Measurements from ENCODE around the gene SIM2.

Gene SIM2

GRCh38 chr21:36743008-36743407 lies 44.1 kb downstream of the SIM2 start:
- Histone ChIP-seq H3K27me3 (ENCODE audit: insufficient read depth, poor library complexity, severe bottlenecking) (peaks cover 23% of the 10 kb centered on the region), H3K4me3 (replicated peaks; ENCODE audit: insufficient read depth, low read length) (no peak overlapping the region), H3K27ac (replicated peaks) (no peak overlapping the region)
- no peak for DNase-seq (ENCODE audit: low read depth in 1 of 2, low spot score in 1 of 2)
- TF ChIP-seq GABPA (IDR thresholded peaks at IDR 0.05; ENCODE audit: low read depth) (no peak), CTCF (IDR thresholded peaks at IDR 0.05; ENCODE audit: insufficient read depth, low read length) (no peak), POLR2AphosphoS5 (IDR thresholded peaks at IDR 0.05; ENCODE audit: low read depth) (no peak), SPI1 (IDR thresholded peaks at IDR 0.05; ENCODE audit: borderline replicate concordance, low read depth) (no peak)
- TF ChIP-seq, protein P1, sequence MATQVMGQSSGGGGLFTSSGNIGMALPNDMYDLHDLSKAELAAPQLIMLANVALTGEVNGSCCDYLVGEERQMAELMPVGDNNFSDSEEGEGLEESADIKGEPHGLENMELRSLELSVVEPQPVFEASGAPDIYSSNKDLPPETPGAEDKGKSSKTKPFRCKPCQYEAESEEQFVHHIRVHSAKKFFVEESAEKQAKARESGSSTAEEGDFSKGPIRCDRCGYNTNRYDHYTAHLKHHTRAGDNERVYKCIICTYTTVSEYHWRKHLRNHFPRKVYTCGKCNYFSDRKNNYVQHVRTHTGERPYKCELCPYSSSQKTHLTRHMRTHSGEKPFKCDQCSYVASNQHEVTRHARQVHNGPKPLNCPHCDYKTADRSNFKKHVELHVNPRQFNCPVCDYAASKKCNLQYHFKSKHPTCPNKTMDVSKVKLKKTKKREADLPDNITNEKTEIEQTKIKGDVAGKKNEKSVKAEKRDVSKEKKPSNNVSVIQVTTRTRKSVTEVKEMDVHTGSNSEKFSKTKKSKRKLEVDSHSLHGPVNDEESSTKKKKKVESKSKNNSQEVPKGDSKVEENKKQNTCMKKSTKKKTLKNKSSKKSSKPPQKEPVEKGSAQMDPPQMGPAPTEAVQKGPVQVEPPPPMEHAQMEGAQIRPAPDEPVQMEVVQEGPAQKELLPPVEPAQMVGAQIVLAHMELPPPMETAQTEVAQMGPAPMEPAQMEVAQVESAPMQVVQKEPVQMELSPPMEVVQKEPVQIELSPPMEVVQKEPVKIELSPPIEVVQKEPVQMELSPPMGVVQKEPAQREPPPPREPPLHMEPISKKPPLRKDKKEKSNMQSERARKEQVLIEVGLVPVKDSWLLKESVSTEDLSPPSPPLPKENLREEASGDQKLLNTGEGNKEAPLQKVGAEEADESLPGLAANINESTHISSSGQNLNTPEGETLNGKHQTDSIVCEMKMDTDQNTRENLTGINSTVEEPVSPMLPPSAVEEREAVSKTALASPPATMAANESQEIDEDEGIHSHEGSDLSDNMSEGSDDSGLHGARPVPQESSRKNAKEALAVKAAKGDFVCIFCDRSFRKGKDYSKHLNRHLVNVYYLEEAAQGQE (IDR thresholded peaks at IDR 0.05; ENCODE audit: insufficient replicate concordance, low read depth) = no peak

- no peak overlapping the region for H3K4me3 ChIP-seq (replicated peaks; ENCODE audit: insufficient read depth, low read length)
- H3K27me3 ChIP-seq (ENCODE audit: insufficient read depth, poor library complexity, severe bottlenecking) = peaks cover 27% of the 10 kb centered on the region
- no peak for TF ChIP-seq POLR2AphosphoS5 (IDR thresholded peaks at IDR 0.05; ENCODE audit: low read depth)
- no peak for TF ChIP-seq SPI1 (IDR thresholded peaks at IDR 0.05; ENCODE audit: borderline replicate concordance, low read depth)
- TF ChIP-seq, protein P1 (IDR thresholded peaks at IDR 0.05; ENCODE audit: insufficient replicate concordance, low read depth) = no peak
- no peak for TF ChIP-seq GABPA (IDR thresholded peaks at IDR 0.05; ENCODE audit: low read depth)
- TF ChIP-seq CTCF (IDR thresholded peaks at IDR 0.05; ENCODE audit: insufficient read depth, low read length) = no peak
- no peak overlapping the region for H3K27ac ChIP-seq (replicated peaks)
- DNase-seq (ENCODE audit: low read depth in 1 of 2, low spot score in 1 of 2) = no peak
These were observed 44.5 kb downstream of the SIM2 start for GRCh38 chr21:36743446-36743845.

DNA sequence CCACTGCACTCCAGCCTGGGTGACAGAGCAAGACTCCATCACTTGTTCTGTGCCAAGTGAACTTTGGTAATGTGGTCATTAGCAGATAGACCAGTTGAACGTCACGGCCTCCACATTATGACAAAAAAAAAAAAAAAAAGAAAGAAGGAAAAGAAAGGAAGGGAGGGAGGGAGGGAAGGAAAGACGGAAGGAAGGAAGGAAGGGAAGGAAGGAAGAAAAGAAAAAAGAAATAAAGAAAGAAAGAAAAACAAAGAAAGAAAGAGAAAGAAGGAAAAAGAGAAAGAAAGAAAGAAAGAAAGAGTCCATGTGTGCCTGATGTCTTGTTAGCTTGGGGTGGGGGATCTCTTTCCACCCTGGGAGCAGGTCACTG lies 45.3 kb downstream of the SIM2 start:
- DNase-seq (ENCODE audit: low read depth in 1 of 2, low spot score in 1 of 2) = no peak
- H3K4me3 ChIP-seq (replicated peaks; ENCODE audit: insufficient read depth, low read length) = no peak overlapping the region
- TF ChIP-seq GABPA (IDR thresholded peaks at IDR 0.05; ENCODE audit: low read depth) (no peak), POLR2AphosphoS5 (IDR thresholded peaks at IDR 0.05; ENCODE audit: low read depth) (no peak), SPI1 (IDR thresholded peaks at IDR 0.05; ENCODE audit: borderline replicate concordance, low read depth) (no peak), CTCF (IDR thresholded peaks at IDR 0.05; ENCODE audit: insufficient read depth, low read length) (no peak)
- TF ChIP-seq, protein P1 (IDR thresholded peaks at IDR 0.05; ENCODE audit: insufficient replicate concordance, low read depth) = no peak
- no peak overlapping the region for H3K27ac ChIP-seq (replicated peaks)
- H3K27me3 ChIP-seq (ENCODE audit: insufficient read depth, poor library complexity, severe bottlenecking) = peaks cover 34% of the 10 kb centered on the region
